ENCODE data around the gene FADS1. TPM values are rescaled to one million over a fixed set of nuclear protein-coding genes. Genes with fewer than 3 reads are reported as not detected.
A peak's percentile ranks its signal among the peaks of the same experiment; 100 is the strongest.

Gene FADS1
- total RNA-seq, 1 experiment from 2014 or later = 115 TPM

GRCh38 chr11:61761440-61762222 is 55.2 kb downstream of the FADS1 start:
- Histone ChIP-seq H3K27me3 (ENCODE audit: control insufficient read depth, insufficient read depth, low read length) (no peaks in the 10 kb centered on the region), H3K36me3 (replicated peaks; ENCODE audit: control insufficient read depth, insufficient read depth, low read length) (no peaks in the 10 kb centered on the region), H3K4me3 (ENCODE audit: insufficient read depth, low read depth, low read length) (no peak overlapping the region)
- DNase-seq = no peak

GRCh38 chr11:61760946-61761345 is 55.9 kb downstream of the FADS1 start:
- no peak overlapping the region for H3K4me3 ChIP-seq (ENCODE audit: insufficient read depth, low read depth, low read length)
- no peak for DNase-seq
- H3K27me3 ChIP-seq (ENCODE audit: control insufficient read depth, insufficient read depth, low read length) = no peaks in the 10 kb centered on the region
- H3K36me3 ChIP-seq (replicated peaks; ENCODE audit: control insufficient read depth, insufficient read depth, low read length) = no peaks in the 10 kb centered on the region

GRCh38 chr11:61757213-61757862 is 59.5 kb downstream of the FADS1 start:
- Histone ChIP-seq H3K4me3 (ENCODE audit: insufficient read depth, low read depth, low read length) (no peak overlapping the region), H3K36me3 (replicated peaks; ENCODE audit: control insufficient read depth, insufficient read depth, low read length) (no peaks in the 10 kb centered on the region), H3K27me3 (ENCODE audit: control insufficient read depth, insufficient read depth, low read length) (peaks cover 15% of the 10 kb centered on the region)
- DNase-seq = no peak

DNA sequence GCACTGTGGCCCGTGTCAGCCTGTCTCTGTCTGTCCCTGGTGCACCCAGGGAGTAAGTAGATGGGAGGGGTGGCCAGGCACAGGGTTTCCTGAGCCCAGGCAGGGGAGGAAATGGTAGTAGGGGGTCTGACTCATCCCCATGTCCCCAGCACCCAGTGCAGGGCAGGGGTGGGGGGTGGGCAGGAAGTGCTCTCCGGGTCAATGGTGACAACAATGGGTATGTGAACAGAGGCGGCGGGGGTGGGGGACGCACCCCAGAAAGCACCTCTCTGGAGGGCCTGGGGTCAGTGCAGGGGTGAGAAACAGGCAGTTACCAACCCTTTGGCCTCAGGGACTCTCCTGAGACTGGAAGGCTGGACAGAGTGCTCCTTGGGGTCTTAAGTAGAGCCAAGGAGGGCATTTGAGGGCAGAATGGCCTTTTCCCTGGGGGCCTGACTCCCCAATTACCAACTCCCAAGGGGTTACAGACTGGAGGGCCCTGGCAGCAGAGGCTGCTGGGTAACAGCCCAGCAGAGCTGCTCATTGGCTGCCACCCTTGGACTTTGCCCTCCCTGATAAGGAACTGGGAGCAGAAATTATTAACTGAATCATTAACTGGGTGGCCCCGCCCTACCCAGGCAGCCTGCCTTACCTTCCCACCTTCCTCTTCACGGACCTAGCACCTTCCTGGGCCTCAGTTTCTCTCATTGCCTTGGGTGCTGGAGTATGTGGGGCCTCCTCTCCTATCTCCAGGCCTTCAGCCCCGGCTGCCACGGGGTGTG is 60.2 kb downstream of the FADS1 start:
- H3K27me3 ChIP-seq (ENCODE audit: control insufficient read depth, insufficient read depth, low read length) = peaks cover 20% of the 10 kb centered on the region
- H3K4me3 ChIP-seq (ENCODE audit: insufficient read depth, low read depth, low read length) = no peak overlapping the region
- DNase-seq = no peak
- no peaks in the 10 kb centered on the region for H3K36me3 ChIP-seq (replicated peaks; ENCODE audit: control insufficient read depth, insufficient read depth, low read length)

- H3K27me3 ChIP-seq (ENCODE audit: control insufficient read depth, insufficient read depth, low read length) = peaks cover 20% of the 10 kb centered on the region
- H3K36me3 ChIP-seq (replicated peaks; ENCODE audit: control insufficient read depth, insufficient read depth, low read length) = no peaks in the 10 kb centered on the region
- H3K4me3 ChIP-seq (ENCODE audit: insufficient read depth, low read depth, low read length) = no peak overlapping the region
- no peak for DNase-seq
These were observed 60.7 kb downstream of the FADS1 start for GRCh38 chr11:61756147-61756451.

GRCh38 chr11:61754534-61755482 is 62.0 kb downstream of the FADS1 start:
- Histone ChIP-seq H3K4me3 (ENCODE audit: insufficient read depth, low read depth, low read length) (no peak overlapping the region), H3K36me3 (replicated peaks; ENCODE audit: control insufficient read depth, insufficient read depth, low read length) (no peaks in the 10 kb centered on the region), H3K27me3 (ENCODE audit: control insufficient read depth, insufficient read depth, low read length) (peaks cover 20% of the 10 kb centered on the region)
- DNase-seq = no peak

DNA sequence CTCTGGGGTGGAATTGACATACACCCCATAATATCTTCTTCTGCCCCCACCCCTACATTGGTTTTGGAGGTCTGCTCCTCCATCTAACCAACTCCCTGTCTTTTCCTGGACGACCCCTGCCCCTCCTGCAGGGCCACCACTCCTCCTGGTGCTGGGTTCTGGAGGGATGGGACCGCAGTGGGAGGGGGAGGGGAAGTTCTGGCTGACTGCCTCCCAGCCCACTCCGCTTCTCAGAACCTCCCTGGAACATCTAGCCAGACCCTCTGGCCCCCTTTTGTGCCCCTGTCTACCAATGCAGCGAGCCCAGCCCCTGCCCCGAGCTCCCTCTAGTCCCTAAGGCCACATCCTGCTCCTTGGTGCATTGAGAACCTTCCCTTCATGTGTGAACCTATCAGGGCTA is 63.1 kb downstream of the FADS1 start:
- peaks cover 20% of the 10 kb centered on the region for H3K27me3 ChIP-seq (ENCODE audit: control insufficient read depth, insufficient read depth, low read length)
- H3K4me3 ChIP-seq (ENCODE audit: insufficient read depth, low read depth, low read length) = no peak overlapping the region
- no peaks in the 10 kb centered on the region for H3K36me3 ChIP-seq (replicated peaks; ENCODE audit: control insufficient read depth, insufficient read depth, low read length)
- no peak for DNase-seq

DNA sequence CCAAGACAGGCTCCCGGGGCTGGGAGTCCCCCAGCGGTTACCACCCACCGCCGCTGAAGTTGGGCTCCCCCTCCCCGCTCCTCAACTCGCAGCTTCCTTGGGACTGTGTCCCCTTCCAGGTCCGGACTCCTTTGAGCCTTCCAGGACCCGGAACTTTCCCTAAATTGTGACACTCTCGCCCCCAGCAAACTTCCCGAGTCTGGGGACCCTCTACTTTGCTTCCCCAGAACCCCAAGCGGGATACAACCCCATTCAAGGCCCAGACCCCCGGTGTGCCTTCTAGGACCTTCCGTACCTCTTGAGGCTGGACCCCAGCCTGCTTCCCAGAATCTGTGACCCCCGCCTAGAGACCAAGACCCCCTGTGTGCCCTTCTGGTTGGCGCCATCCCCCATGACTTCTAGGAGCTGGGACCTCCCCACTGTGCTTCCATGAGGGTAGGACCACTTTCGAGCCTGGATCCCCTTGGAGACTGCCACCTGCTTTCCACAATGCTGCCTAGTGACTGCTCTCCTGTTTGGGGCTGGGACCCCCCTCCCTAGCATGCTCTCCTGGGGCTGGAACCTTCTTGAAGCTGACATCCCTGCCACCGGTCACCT is 63.8 kb downstream of the FADS1 start:
- Histone ChIP-seq H3K4me3 (ENCODE audit: insufficient read depth, low read depth, low read length) (peak overlapping the region; percentile 67), H3K27me3 (ENCODE audit: control insufficient read depth, insufficient read depth, low read length) (peaks cover 20% of the 10 kb centered on the region), H3K36me3 (replicated peaks; ENCODE audit: control insufficient read depth, insufficient read depth, low read length) (no peaks in the 10 kb centered on the region)
- DNase-seq = no peak

GRCh38 chr11:61752117-61752924 is 64.5 kb downstream of the FADS1 start, which contains the start of gene MYRF:
TSS of gene MYRF (plus strand) at chr11:61752636. CDS start at chr11:61752745, 109 bp downstream.
- Histone ChIP-seq H3K4me3 (ENCODE audit: insufficient read depth, low read depth, low read length) (peak within 1 kb of the TSS; percentile 67), H3K36me3 (replicated peaks; ENCODE audit: control insufficient read depth, insufficient read depth, low read length) (no peaks in the 10 kb centered on the region), H3K27me3 (ENCODE audit: control insufficient read depth, insufficient read depth, low read length) (peaks cover 20% of the 10 kb centered on the region)
- peak; percentile 96 for DNase-seq

GRCh38 chr11:61751384-61751783 is 65.4 kb downstream of the FADS1 start:
- peaks cover 20% of the 10 kb centered on the region for H3K27me3 ChIP-seq (ENCODE audit: control insufficient read depth, insufficient read depth, low read length)
- no peaks in the 10 kb centered on the region for H3K36me3 ChIP-seq (replicated peaks; ENCODE audit: control insufficient read depth, insufficient read depth, low read length)
- no peak for DNase-seq
- H3K4me3 ChIP-seq (ENCODE audit: insufficient read depth, low read depth, low read length) = no peak overlapping the region

- H3K4me3 ChIP-seq (ENCODE audit: insufficient read depth, low read depth, low read length) = no peak overlapping the region
- no peaks in the 10 kb centered on the region for H3K36me3 ChIP-seq (replicated peaks; ENCODE audit: control insufficient read depth, insufficient read depth, low read length)
- peaks cover 20% of the 10 kb centered on the region for H3K27me3 ChIP-seq (ENCODE audit: control insufficient read depth, insufficient read depth, low read length)
- DNase-seq = no peak
These were observed 66.1 kb downstream of the FADS1 start for GRCh38 chr11:61750631-61751273.

All from H7 (cell line).